Measurements from ENCODE around the gene TBXAS1. TPM values are rescaled to one million over a fixed set of nuclear protein-coding genes. Genes with fewer than 3 reads are reported as not detected.

TBXAS1 gene
- polyA plus RNA-seq, 3 donors, result 24.4 to 34.5 (median 30.7) TPM

DNA sequence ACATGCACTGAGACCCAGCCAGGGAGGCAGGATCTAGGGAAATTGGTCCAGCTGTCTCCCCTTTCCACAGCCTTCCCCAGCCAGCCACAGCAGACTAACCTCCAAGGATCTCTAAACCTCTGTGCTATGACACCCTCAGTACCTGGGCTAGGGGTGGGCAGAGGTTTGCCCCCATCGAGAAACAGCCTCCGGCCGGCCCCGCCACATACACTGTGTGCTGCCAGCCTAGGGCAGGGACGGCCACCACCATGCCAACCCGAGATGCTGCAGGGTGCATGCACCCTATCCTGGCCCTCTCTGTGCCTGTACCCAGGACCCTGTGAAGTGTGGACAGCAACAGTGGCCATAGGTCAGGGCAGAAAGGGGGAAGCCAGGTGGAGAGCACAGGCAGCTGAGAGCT lies 175.6 kb downstream of the TBXAS1 start:
- no peak for DNase-seq (ENCODE audit: extremely low read depth in 1 of 11, low read depth in 9 of 11, low spot score in 4 of 11)

GRCh38 chr7:140005341-140005740 lies 176.3 kb downstream of the TBXAS1 start:
- no peak for DNase-seq (ENCODE audit: extremely low read depth in 1 of 11, low read depth in 9 of 11, low spot score in 4 of 11)

GRCh38 chr7:140005754-140006503 lies 176.9 kb downstream of the TBXAS1 start:
- DNase-seq (ENCODE audit: extremely low read depth in 1 of 11, low read depth in 9 of 11, low spot score in 4 of 11), result no peak

- no peak for DNase-seq (ENCODE audit: extremely low read depth in 1 of 11, low read depth in 9 of 11, low spot score in 4 of 11)
These were observed 177.5 kb downstream of the TBXAS1 start for GRCh38 chr7:140006600-140006999.

- no peak for DNase-seq (ENCODE audit: extremely low read depth in 1 of 11, low read depth in 9 of 11, low spot score in 4 of 11)
These were observed 178.1 kb downstream of the TBXAS1 start for GRCh38 chr7:140007051-140007690.

DNA sequence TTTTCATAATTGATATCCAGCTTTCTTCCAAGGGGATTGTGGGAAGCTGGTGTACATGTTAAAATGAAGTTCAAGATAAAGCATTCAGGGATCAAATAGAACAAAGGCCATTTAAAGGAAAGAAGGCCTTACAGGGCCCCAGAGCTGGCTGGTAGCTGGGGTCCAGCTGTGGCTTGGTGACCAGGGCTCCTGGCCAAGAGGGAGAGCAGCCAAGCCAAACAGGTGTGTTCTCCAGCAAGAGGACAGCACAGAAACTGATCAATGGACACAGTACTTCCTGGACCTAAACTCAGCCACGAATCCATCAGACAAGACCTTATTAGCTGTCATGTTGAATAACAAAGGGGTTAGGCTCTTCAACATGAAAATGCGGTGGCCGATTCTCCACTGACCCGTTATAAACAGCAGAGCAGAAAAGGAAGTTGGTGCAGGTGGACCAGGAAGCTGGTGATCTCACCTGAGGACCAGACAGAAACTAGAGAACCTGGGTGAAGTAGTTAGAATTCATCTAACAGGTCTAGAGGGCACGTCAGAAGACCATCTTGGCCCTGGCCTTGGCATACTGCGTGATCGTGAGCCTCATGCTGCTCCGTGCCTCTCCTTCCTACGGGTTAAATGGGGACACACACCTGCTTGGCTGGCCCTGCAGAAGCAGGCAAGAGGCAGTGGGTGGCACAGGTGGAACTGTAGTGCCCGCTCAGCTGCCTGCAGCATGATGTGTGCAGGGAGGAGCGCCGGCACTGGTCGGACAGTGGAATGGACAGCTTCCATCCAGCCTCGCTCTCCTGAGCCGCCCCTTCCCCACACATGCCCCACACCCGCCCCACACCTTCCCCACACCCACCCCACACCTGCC lies 179.9 kb downstream of the TBXAS1 start:
- DNase-seq (ENCODE audit: extremely low read depth in 1 of 11, low read depth in 9 of 11, low spot score in 4 of 11), result no peak

DNA sequence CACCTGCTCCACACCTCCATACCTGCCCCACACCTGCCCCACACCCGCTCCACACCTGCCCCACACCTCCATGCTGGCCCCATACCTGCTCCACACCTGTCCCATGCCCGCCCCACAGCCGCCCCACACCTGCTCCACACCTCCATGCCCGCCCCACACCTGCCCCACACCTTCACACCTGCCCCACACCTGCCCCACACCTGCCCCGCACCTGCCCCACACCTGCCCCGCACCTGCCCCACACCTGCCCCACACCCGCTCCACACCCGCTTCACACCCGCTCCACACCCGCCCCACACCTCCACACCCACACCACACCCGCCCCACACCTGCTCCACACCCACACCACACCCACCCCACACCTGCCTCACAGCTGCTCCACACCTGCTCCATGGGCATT lies 180.7 kb downstream of the TBXAS1 start:
- DNase-seq (ENCODE audit: extremely low read depth in 1 of 11, low read depth in 9 of 11, low spot score in 4 of 11), result no peak

GRCh38 chr7:140010194-140010895 lies 181.3 kb downstream of the TBXAS1 start:
- DNase-seq (ENCODE audit: extremely low read depth in 1 of 11, low read depth in 9 of 11, low spot score in 4 of 11), result no peak

- DNase-seq (ENCODE audit: extremely low read depth in 1 of 11, low read depth in 9 of 11, low spot score in 4 of 11), result no peak
These were observed 184.6 kb downstream of the TBXAS1 start for GRCh38 chr7:140013676-140014075.

DNA sequence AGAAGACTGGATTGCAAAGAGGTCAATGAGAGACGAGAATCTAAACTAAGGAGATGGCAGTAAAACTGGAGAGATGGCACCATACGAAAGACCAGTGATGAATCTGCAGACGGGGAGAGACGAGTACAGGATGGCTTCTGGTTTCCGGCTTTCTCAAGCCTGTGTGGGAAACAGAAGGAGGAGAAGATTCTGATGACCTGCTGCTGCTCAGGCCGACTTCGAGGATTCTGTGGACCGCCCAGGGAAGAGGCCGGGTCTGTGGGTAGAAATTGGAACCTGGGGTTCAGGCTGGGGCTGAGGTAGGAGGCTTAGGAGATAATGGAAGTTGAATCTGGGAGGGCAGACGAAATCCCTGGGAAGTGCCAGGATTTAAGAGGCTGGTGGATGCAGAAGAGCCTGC lies 185.1 kb downstream of the TBXAS1 start:
- no peak for DNase-seq (ENCODE audit: extremely low read depth in 1 of 11, low read depth in 9 of 11, low spot score in 4 of 11)

DNA sequence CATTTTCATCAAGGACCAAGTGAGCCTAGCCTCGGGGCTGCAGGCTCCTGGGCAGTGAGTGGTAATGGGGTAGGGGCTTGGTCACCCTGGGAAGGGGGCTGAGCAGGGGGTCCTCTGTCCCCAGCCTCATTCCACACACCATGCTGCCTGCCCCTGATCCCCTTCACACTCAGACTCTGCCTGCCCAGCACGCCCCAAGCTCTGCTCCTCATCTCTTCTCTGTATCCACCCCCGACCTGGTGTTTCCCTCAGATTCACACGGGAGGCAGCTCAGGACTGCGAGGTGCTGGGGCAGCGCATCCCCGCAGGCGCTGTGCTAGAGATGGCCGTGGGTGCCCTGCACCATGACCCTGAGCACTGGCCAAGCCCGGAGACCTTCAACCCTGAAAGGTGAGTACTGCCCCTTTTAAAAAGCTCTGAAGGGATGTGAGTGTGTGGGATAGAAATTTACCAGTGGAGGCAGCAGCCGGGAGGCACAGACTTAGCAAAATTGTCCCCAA lies 186.5 kb downstream of the TBXAS1 start:
- no peak for DNase-seq (ENCODE audit: extremely low read depth in 1 of 11, low read depth in 9 of 11, low spot score in 4 of 11)

DNA sequence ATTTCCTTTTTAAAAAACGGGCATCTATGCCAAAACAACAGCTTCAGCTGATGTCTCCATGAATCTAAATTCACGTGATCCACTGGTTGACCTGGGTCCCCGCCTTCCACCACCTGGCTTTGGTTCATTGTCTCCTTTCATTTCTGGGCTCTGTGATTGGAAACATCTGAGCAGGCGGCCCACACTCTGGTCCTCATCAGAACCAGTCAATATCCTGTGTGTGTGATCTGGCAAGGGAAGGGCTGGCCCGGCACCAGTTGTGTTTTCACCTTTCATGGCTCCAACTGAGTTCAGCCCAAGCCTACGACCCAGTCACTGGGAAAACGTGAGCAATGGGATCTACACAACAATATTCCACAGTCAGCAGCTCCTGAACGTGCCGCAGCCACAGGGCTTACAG lies 187.5 kb downstream of the TBXAS1 start:
- DNase-seq (ENCODE audit: extremely low read depth in 1 of 11, low read depth in 9 of 11, low spot score in 4 of 11), result no peak

DNA sequence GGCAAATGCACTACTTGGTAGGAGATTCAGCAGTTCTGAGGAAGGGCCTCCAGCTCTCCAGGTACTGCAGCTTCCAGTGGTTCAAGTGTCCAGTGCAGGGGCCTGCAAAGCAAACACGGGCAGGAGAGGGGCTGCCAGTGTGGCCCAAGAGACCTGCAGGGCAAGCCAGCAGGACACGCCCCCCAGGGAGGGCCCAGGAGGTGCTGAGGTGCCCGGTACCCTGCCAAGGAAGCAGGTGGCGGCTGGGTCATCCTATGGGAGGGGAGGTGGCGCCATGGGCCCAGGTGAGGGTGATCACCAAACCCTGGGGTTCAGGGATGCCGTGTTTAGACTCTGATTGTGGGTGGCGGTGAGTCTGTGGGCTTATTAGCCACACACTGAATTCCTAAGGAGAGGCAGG lies 188.0 kb downstream of the TBXAS1 start:
- DNase-seq (ENCODE audit: extremely low read depth in 1 of 11, low read depth in 9 of 11, low spot score in 4 of 11), result no peak

DNA sequence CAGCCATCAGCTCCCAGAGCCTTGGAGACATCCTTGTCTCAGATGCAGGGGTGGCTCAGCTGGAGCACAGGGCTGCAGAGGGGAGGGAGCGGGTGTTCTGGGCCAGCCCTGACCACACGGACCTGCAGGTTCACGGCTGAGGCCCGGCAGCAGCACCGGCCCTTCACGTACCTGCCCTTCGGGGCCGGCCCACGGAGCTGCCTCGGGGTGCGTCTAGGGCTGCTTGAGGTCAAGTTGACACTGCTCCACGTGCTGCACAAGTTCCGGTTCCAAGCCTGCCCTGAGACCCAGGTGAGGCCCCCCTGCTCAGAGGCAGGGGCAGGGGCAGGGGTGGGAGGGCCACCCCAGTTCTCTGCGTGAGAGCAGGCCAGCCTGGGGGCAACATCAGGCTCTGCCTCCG lies 188.5 kb downstream of the TBXAS1 start:
- DNase-seq (ENCODE audit: extremely low read depth in 1 of 11, low read depth in 9 of 11, low spot score in 4 of 11), result no peak

DNA sequence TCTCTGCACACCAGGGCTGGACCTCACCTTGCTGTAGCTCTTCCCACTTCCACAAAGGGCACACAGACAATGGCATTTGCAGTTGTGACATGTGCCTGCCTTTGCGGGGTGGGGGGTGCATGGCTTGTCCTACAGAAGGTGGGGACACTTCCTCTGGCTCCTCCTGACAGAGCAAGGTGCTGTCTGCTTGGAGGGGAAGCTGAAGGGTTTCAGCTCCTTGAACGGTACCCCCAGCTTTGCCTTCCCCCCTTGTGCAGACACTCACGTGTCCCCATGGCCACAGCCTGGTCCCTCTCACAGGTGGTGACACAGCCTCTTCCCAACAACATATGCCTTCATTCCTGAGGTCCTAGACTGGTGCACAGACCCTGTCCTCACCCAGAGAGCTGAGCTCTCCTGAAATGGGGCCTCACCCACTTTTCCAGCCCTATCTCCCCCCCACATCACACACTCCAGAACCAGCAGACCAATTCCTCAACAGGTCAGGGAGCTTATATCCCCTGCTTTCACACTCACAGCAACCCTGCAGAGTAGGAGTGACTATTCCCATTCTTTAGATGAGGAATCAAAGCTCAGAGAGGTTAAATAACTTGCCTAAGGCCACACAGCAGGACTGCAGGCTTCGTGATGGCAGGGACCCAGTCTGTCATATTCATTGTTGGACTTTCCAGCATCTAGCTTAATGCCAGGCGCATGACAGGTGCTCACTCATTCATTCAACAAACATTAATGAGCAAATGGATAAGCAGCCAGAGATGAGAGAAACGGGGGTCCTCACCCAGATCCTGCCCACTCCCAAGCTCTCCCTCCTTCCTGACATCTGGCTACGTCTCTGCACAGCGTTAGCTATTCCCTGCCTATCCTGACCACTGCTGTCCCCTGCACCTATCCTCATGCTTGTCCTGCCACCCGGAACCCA lies 189.3 kb downstream of the TBXAS1 start:
- DNase-seq (ENCODE audit: extremely low read depth in 1 of 11, low read depth in 9 of 11, low spot score in 4 of 11), result no peak

GRCh38 chr7:140019172-140019571 lies 190.1 kb downstream of the TBXAS1 start:
- DNase-seq (ENCODE audit: extremely low read depth in 1 of 11, low read depth in 9 of 11, low spot score in 4 of 11), result no peak

GRCh38 chr7:140019606-140020005 lies 190.5 kb downstream of the TBXAS1 start:
- DNase-seq (ENCODE audit: extremely low read depth in 1 of 11, low read depth in 9 of 11, low spot score in 4 of 11), result no peak

GRCh38 chr7:140021603-140022002 lies 192.5 kb downstream of the TBXAS1 start:
- no peak for DNase-seq (ENCODE audit: extremely low read depth in 1 of 11, low read depth in 9 of 11, low spot score in 4 of 11)

All from renal cortex interstitium (tissue), 11 donors.